NOMO-1 treated with dmso at 0.1 percent for 144 hours (cell line): ENCODE measurements around the gene RNF223.

Experiments used
- DNase-seq: peaks from one replicate; lab custom pipeline; 2025; ENCODE audit not compliant: unreplicated experiment; lab: John Stamatoyannopoulos, UW

RNF223 gene

DNA sequence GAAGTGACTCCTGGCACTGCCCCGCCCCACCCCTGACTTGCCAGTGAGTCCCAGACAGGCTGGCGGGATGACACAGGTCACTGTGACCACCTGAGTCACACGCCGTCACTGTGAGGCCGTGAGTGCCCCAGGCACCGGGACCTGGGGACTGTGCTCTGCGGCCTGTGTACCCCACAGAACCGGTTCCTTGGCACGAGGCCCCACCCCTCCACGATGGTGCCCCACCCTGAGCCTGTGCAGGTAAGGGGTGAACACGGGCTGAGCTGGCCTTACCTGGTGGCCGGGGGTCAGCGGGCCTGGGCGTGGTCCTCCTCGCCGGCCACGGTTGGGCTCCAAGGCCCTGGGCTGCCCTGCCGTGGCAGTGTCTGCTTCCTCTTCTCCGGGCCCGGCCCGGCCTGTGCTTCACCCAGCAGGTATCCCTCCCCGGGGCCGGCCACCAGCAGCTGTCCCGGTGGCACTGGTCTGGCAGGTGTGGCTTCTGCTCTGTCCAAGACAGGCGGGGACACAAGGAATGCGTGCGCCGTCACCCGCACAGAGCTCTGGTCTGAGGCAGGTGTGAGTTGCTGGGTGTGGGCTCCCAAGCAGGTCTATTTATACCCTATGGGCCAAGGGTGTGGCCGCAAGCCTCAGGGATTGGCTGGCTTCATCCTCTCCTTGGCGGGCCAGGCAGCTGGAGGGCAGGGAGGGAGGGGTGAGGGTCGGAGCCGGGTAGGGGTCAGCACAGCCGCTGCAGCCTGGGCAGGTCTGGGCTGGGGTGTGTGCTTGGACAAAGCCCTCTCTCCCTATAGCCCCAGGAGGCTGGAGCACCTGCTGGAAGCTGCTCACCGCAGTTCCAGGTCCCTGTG lies at the start of gene RNF223:
Gene RNF223, minus strand, starts transcription at position 564 of the 845 bp plus-strand sequence. CDS start 1,740 bp downstream, outside the sequence.
- DNase-seq, result no peak

DNA sequence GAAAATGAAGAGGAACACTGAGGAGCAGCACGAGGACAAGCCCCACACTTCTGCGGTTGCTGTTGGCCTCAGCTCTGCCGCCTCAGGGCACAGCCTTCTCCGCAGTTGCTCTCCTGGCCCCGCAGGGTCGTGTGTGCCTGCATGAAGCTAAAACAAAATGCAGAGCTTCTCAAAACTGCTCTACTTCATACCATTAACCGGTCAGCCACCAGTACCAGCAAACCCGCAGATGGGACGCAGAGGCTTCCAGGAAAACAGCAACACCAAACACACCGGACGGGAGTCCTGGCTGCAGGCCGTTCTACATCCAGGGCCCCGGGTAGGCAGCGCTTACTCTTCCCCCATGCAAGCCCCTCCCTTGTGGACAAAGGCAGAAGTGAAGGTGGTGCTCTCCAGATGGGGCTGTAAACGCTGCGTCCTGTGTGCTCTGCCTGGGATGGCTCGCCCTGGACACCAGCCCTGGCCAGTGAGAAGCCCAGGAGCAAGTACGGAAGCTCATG lies 48.9 kb upstream of the RNF223 start:
- no peak for DNase-seq

DNA sequence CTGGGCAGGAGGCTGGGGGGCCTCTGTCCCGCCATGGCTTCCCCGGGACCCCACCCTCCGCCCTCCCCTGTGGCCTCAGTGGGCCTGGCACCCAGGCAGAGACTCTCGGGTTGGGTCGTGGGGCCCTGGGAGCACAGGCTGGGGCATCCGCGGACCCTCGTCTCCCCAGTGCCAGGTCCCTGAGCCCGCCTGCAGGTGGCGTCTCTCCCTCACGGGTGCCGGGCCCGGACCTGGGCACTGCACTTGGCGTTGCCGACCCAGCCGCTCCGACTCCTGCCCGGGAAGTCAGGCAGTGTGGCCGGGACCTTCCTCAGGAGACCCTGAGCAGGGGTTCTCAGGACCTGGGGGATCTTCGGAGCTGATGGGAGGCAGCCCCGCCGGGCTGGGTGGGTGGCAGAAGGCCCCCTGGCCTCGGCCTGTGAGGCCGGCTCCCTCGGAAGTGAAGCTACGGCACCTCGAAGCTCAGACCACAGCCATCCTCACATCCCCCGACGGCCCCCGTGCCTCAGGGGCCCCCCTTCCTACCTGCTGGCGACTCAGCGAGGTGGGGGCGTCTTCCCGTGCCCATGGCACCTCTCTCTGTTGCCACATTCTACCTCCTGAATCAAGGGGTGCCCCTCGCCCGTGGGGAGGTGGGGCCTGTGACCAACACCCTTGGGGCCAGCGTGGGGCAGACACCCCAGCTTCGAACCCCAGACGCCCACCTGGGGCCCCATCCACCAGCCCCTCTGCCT lies 48.1 kb upstream of the RNF223 start:
- DNase-seq, result peak; percentile 36

DNA sequence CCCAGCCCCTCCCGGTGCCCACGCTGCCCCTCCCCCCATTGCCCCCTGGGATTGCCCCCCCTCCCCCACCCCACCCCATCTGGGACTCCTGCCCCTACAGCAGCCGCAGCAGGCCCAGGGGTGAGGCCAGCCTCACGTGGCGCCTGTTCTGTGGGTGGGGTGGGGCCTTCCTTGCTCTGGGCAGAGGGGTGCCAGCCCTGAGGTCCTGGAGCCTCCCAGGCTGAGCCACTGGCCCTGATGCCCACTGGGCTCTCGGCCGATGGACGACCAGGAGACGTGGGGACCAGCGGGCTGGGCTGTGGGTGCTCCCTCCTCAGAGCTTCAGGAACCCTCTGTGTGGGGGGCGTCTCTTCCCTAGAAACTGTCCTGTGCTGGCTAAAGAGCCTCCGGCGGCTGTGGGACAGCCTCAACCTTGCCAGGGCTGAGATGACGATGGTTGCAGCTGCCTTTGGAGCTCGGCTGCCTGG lies 47.5 kb upstream of the RNF223 start:
- DNase-seq, result no peak

DNA sequence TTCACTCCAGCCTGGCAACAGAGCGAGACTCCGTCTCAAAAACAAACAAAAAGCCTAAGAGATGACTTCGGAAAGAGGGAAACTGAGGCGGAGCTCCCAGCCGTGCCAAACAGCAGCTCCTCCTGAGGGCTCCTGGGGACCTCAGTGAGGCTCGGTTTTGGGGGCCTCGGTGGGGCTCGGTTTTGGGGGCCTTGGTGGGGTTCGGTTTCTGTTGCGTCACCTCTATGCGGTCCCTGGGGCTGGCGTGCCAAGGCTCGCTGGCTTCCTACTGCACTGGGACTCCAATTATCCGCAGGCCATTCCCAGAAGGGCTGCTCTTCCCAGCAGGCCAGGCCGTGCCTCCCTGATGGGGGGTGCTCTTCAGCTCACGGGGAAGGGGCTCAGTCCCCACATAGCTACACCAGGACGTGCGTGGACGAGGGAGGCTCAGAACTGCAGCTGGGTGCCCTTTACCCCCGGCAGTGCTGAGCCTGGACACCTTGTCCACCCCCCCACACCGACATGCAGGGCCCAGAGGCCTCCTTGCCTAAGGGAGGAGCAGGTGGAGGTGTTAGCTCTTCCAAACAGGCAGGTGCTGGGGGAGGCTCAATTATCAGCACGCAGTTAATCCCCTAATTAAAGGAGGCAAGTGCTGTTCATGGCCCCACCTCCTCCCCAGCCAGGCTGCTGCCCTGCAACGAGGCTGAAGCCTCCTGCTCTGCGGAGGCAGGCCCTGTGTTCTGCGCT lies 46.9 kb upstream of the RNF223 start:
- DNase-seq, result no peak

DNA sequence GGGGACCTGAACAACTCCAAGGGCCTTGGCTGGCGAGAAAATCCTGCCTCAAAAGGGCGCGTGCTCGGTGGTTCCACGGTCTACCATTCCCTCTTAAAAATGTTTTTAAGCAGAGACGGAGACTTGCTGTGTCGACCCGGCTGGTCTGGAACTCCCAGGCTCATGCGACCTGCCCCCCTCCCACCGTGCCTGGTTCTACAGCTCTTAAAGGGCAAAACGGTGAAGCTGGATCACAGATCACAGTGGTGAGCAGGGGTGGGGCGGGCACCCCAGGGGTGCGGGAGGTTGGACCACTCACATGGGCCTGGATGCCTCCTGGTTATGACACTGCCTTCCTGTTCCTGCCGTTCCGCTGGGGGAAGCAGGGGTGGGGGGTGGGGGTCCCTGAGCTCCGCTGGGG lies 46.0 kb upstream of the RNF223 start:
- DNase-seq, result no peak

DNA sequence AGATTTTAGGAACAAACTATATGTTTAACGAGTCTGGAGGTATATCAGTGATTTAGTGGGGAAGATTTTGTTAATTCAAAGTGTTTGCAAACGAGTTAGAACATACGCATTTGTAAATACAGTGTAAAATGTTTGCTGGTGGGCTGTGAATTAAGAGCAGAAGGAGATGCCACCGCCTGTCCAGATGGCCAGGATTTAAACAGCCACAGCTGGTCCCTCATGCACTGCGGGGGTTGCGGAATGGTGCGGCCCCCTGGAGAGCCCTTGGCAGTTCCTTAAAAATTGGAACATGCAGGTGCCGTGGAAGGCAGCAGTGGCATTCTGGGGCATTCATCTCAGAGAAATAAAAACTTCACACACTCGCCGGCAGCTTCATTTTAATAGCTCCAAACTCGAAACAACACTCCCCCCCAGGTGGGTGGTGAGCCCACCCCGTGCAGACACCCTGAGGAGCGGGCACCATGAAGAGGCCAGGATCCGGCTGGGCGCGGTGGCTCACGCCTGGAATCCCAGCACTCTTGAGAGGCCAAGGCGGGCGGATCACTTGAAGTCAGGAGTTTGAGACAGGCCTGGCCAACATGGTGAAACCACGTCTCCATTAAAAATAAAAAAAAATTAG lies 45.3 kb upstream of the RNF223 start:
- DNase-seq, result no peak

DNA sequence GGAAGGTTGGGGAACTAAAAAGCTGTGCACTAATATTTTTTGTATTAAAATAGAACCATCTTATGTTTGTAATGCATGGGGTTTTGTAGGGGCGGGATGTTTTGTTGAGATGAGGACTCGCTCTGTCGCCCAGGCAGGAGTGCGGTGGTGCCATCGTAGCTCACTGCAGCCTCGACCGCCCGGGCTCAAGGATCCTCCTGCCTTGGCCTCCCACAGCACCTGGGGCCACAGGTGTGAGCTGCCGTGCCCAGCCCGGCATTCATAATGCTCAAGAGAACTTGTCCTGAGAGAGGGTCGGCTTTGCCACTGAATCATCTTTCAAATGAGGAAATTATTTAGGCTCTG lies 44.7 kb upstream of the RNF223 start:
- DNase-seq, result no peak

DNA sequence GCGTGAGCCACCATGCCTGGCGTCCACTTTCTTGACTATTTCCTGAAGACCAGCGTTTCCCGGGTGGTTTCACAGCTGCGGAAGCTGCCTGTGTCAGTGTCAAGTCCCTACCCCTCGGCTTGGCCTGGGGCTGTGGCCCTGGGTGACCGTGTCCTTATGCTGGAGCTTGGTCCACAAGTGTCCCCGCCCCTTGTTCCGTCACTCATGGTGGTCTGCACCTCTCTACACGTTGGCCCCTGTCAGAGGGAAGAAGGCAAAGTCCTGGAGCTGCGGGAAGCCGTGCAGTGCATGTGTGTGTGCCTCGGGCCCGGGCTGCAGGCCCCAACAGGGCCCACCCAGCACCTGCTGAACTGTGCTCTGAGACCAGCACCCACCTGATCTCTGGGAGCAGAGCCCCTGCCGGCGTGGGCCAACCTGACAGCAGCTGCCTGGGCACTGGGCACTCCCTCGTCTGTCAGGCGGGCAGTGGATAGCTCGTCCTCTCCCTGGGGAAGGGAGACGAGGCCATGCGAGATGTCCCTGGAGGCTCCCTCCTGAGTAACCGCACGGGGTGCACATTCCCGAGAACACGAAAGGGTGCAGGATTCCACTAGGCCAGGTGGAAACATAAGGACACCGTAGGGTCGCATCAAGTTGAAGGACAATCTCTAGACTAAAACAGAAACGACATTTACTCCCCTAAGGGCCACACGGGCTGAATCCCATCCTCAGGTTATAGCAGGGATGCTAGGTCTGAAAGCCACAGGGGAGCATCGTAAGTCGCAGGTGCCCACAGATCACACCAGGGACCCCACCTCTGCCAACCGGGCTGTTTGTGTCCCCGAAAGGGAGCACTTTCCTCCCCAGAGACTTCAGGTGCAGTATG lies 44.1 kb upstream of the RNF223 start:
- DNase-seq, result no peak

DNA sequence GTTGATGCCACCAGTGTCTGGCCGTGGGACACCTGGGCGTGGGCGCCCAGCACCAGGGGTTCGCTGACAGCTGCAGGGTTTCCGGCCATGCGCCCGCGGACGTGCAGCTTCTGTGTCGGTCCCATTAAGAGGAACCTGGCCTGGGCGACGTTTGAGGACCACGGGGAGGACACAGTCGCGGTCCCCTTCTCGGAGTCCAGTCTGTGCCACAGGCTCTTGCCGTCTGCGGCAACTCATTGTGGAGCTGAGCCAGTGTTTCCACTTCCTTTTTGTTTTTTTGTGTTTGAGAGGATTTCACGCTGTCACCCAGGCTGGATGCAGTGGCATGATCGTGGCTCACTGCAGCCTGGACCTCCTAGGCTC lies 43.3 kb upstream of the RNF223 start:
- no peak for DNase-seq

DNA sequence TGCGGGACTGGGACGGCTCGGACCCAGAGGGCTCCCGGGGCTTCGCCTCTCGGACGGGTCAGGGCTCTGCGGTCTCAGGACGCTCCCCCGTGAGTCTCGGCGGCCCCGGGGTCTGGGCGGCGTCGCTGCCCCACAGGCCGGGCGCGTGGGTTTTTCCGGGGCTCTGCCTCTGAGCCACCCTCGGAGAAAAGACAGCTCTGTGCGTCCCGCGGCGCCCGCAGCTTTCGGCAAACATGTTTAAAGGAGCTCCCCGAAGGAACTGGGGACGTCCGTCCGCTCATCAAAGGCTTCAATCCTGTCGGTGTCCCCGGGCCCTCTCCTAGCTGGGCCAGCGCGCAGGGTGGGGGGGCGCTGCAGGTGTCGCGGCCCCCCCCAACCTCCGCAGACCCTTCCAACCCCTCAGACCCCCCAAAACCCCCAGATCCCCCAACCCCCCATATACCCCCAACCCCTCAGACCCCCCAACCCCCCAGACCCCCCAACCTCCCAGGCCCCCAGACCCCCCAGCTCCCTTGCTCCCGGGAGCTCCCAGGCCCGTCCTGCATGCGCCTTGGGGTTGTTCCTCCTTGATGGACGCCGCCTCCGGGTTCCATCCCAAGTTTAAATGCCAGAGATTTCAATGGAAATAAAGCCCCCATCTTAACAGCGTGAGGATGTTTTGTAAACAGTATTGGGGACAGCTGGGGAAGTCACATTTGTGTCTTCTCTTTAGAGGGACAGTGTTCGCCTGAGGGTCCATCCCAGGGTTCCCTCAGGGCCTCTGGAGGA lies 42.8 kb upstream of the RNF223 start:
- no peak for DNase-seq

DNA sequence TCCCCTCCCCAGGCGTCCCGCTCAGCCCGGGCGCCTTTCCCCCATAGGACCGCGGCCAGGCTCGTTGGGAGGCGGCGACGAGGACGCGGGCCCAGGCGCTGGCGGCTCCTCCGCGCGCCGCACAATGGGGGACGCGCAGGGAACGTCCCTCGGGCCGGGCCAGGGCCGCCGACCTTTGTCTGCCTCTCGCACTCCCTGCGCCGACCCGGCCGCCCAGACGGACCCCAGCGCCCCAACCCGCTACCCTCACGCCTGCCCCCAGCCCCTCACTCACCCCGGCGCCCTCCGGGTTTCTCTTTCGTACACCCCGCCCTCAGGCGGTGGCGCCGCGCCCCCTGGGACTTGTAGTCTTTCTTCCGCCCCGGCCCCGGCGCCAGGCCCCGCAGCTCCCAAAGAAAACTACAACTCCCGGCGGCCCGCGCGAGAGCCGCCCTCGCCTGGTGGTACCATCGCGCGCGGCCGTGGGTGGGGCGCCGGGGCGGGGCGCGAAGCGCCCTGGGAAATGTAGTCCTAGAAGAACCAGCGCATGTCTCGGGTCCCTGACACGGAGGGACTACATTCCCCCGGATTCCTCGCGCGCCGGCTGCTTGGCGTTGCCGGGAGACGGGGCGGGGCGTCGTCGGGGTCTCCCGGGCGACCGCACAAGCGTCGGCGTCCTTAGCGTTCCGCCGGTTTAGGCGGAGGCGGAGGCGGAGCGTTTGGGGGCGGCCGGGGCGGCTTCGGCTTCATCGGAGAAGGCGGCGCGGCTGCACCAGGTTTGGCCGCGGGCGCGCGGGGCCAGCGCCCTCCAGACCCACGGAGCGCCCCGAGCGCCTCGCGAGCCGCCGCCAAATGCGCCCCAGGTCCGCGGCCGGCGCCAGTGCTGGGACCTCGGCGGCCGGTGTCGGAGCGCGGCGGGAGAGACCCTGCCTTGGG lies 41.9 kb upstream of the RNF223 start, which contains the start of gene C1orf159:
Gene C1orf159, minus strand, starts transcription at position 304 of the 915 bp plus-strand sequence. CDS start 24,546 bp downstream, outside the sequence.
- DNase-seq, result peak; percentile 97

DNA sequence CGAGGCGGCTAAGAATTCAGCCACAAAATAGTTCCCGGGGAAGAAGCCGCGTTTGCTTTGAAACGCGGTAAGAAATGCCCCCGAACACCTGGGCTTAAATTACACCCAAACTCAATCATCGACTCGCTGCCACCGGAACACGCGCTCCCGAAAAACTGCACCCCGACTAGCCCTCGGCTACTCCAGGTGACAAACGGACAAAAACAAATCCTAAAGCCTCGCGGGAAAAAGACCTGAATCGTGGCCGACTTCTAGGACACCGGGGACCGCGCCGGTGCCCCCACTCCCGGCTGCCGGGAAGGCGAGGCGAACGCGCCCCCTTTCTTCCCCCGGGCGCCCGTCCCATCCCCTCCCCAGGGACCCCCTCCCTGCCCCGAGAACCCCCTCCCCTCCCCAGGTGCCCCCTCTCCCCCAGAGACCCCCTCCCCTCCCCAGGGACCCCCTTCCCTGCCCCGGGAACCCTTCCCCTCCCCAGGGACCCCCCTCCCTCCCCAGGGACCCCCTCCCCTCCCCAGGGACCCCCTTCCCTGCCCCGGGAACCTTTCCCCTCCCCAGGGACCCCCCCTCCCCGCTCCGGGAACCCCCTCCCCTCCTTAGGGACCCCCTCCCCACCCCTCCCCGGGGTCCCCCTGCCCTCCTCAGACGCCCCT lies 41.2 kb upstream of the RNF223 start:
- no peak for DNase-seq

DNA sequence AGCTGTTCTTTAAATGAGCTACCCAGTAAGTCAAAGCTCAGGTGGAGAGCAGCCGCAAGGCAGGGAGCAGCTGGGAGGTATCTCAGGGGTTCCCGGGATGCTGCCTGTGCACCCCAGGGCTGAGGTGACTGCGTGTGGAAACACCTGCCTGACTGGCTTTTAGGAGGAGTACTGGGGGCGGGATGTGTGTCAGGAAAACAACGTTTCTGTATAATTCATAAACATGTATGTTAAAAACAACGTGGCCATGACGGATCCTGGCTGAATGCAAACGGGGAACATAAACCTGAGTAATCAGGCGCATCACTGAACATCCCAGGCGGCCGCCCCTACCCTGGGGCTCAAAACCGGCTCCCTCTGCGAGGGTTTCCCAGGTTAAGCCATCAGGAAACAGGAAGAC lies 40.3 kb upstream of the RNF223 start:
- DNase-seq, result no peak

DNA sequence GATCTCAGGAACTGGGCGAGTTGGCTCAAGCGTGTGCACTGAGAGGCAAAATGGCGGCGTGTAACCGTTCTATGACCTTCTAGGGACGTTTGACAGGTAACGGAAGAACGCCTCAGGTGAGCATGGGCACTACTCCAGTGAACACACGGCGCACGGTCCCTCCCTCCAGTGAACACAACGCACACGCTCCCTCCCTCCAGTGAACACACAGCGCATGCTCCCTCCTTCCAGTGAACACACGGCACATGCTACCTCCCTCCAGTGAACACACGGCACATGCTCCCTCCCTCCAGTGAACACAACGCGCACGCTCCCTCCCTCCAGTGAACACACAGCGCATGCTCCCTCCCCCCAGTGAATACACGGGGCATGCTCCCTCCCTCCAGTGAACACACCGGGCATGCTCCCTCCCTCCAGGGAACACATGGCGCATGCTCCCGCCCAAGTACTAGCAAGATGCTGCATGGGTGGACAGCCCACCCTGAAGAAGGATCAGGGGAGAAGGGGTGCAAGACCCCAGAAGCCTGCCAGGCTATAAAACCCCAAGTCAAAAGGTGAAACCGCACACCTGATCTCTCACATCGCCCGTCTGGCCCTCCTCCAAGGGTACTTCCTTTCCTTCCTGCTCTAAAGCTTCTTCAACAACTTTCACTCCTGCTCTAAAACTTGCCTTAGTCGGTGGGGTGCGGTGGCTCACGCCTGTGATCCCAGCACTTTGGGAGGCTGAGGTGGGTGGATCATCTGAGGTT lies 38.3 kb upstream of the RNF223 start:
- DNase-seq, result no peak

DNA sequence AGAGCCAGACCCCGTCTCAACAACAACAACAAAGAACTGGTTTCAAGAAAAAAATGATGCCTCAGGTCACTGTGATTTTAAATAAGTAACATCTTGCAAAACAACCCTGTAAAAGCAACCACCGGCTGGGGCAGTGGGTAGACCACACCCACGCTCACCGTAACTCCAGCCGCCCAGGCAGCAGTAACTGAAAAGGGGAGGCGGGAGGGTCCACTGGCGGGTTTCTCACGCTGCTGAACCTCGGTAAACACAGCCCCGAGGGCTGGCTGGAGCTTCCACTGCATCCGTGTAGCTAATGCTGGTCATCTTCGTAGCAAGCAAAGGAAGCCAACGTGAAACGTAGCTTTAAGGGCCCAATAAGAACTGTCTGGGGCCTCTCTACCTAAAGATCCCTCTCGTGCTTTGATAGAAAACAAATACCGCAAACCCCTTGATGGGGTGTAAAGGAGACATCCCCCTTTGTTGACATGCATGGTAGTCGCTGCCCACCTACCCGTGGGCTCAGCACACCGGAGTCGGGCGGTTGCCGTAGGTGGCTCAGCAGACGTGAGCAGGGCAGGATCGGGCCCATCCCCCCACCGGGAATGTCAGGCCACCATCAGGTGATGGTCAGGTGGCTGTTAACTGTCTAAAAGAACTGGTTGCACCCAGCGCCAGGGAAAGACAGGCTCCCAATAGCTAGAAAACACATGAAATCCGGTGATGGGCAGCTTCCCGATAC lies 37.6 kb upstream of the RNF223 start:
- DNase-seq, result no peak
